HepG2 (cell line): ENCODE measurements around the gene FOSL2. TPM values are rescaled to one million over a fixed set of nuclear protein-coding genes. Genes with fewer than 3 reads are reported as not detected.

Experiments
- ATAC-seq: fragments of 200-7000 bp; cut with Tn5 transposase; 3 replicates; pipeline ENCODE4 v1.9.1; 2020; ENCODE audit warnings: mild to moderate bottlenecking, moderate library complexity
- BruUV-seq: library from RNA; stranded (reverse); fragments of 400-500 nt; replicated peaks from 2 replicates; lab custom pipeline; 2021; lab: Mats Ljungman, UMichigan
- CTCF ChIA-PET: fragments of 300-600 bp; formaldehyde crosslinking; extraction: SDS; loops from one replicate; lab custom pipeline; 2021; ENCODE audit warnings: low total read pairs, inconsistent platforms, low intra/inter-chr PET ratio; lab: Yijun Ruan, JAX
- POLR2A ChIA-PET: fragments of 350-600 bp; sonication (Branson Sonifier 250); formaldehyde crosslinking; loops from one replicate; lab custom pipeline; 2020; ENCODE audit warnings: antibody characterized with exemption, inconsistent platforms; lab: Yijun Ruan, JAX
- DNase-seq: peaks from one replicate; pipeline ENCODE4 v3.0.0-alpha.2; 2015; ENCODE audit warnings: low spot score
- FAIRE-seq: peaks from 3 replicates; lab custom pipeline; 2011; peaks lifted over from hg19 to GRCh38; lab: Jason Lieb, UNC
- H2AFZ ChIP-seq: one replicate; pipeline ENCODE4 v1.6.1; 2011; ENCODE audit warnings: low read length, inconsistent platforms
- H3K27ac ChIP-seq: fragments of 300-600 bp; 3 replicates; pipeline ENCODE4 v1.8.0; 2011; ENCODE audit warnings: mixed run types, mild to moderate bottlenecking, mixed read lengths, low read length, inconsistent platforms; ENCODE audit not compliant: insufficient read depth; ENCODE audit errors: extremely low read length
- H3K27me3 ChIP-seq, 2 experiments: fragments of 200-600 bp in 1 of 2; 2 replicates in 1 of 2; 3 replicates in 1 of 2; pipeline versions ENCODE4 v1.6.0 to v1.8.0; 2011; ENCODE audit warnings: low read length in 2 of 2, mild to moderate bottlenecking in 2 of 2, moderate library complexity in 2 of 2, inconsistent platforms in 1 of 2; ENCODE audit not compliant: insufficient read depth in 2 of 2, control insufficient read depth in 1 of 2
- H3K36me3 ChIP-seq, 2 experiments: fragments of 200-600 bp in 1 of 2; replicated peaks in 1 of 2; 2 replicates in 1 of 2; 3 replicates in 1 of 2; pipeline versions ENCODE4 v1.5.1 to v1.8.0; 2011; ENCODE audit warnings: low read length in 2 of 2, inconsistent platforms in 1 of 2; ENCODE audit not compliant: insufficient read depth in 2 of 2, control insufficient read depth in 1 of 2
- H3K4me1 ChIP-seq: 2 replicates; pipeline ENCODE4 v1.5.1; 2012; ENCODE audit warnings: low read length, inconsistent platforms; ENCODE audit not compliant: insufficient read depth
- H3K4me2 ChIP-seq: 2 replicates; pipeline ENCODE4 v1.6.0; 2011; ENCODE audit warnings: low read depth, low read length, inconsistent platforms
- H3K4me3 ChIP-seq, 3 experiments: fragments of 200-600 bp in 1 of 3; sonication (generic), shearing (Covaris generic) in 1 of 3; replicated peaks in 1 of 3; 2 replicates each; pipeline ENCODE4 v1.5.1; 2011 to 2016; ENCODE audit warnings: low read length in 3 of 3, inconsistent platforms in 2 of 3, low read depth in 2 of 3, mild to moderate bottlenecking in 2 of 3, control low read depth in 1 of 3, mixed read lengths in 1 of 3; ENCODE audit not compliant: insufficient read depth in 1 of 3
- H3K79me2 ChIP-seq: one replicate; pipeline ENCODE4 v1.6.1; 2011; ENCODE audit warnings: low read length, inconsistent platforms; ENCODE audit not compliant: insufficient read depth
- H3K9ac ChIP-seq: 2 replicates; pipeline ENCODE4 v1.6.0; 2011; ENCODE audit warnings: mild to moderate bottlenecking, low read depth, low read length, inconsistent platforms; ENCODE audit not compliant: insufficient read depth
- H3K9me3 ChIP-seq: 2 replicates; pipeline ENCODE4 v1.5.1; 2012; ENCODE audit warnings: mild to moderate bottlenecking, low read length
- H4K20me1 ChIP-seq: 2 replicates; pipeline ENCODE4 v1.6.0; 2011; ENCODE audit warnings: inconsistent platforms, mild to moderate bottlenecking, low read length, moderate library complexity; ENCODE audit not compliant: insufficient read depth
- ATAD3A ChIP-seq: sonication (generic); formaldehyde crosslinking; IDR thresholded peaks from 2 replicates; pipeline ENCODE4 v1.4.0; 2020; ENCODE audit warnings: missing genetic modification reagents
- FOSL1 ChIP-seq: sonication (generic); formaldehyde crosslinking; IDR thresholded peaks from 2 replicates; pipeline ENCODE4 v1.9.0; 2021; ENCODE audit warnings: missing genetic modification reagents, borderline replicate concordance
- GTF2F1 ChIP-seq: fragments of 150-350 bp; IDR thresholded peaks from 2 replicates; pipeline ENCODE4 v1.6.1; 2014; ENCODE audit warnings: low read length
- GZF1 ChIP-seq: sonication (generic); formaldehyde crosslinking; IDR thresholded peaks from 2 replicates; pipeline ENCODE4 v1.5.1; 2020; ENCODE audit warnings: mild to moderate bottlenecking, missing genetic modification reagents
- HDAC6 ChIP-seq: fragments of 200-600 bp; sonication (generic); IDR thresholded peaks from 2 replicates; pipeline ENCODE4 v1.7.0; 2017; ENCODE audit warnings: mild to moderate bottlenecking, antibody characterized with exemption, low read length, low read depth
- KLF12 ChIP-seq: sonication (generic); formaldehyde crosslinking; IDR thresholded peaks from 2 replicates; pipeline ENCODE4 v1.4.0; 2020; ENCODE audit warnings: missing genetic modification reagents, borderline replicate concordance
- MAZ ChIP-seq, 2 experiments: sonication (generic) in 1 of 2; formaldehyde crosslinking in 1 of 2; IDR thresholded peaks; 2 replicates each; pipeline versions ENCODE4 v1.5.0 to v1.6.1; 2012 to 2020; ENCODE audit warnings: low read depth in 2 of 2, mild to moderate bottlenecking in 2 of 2, borderline replicate concordance in 1 of 2, improper control_type of control experiment in 1 of 2, low read length in 1 of 2, missing genetic modification reagents in 1 of 2, moderate library complexity in 1 of 2
- MXD4 ChIP-seq: IDR thresholded peaks from 2 replicates; pipeline ENCODE4 v1.6.1; 2016; ENCODE audit warnings: mild to moderate bottlenecking, missing biosample characterization, missing genetic modification reagents
- MYNN ChIP-seq: sonication (generic); formaldehyde crosslinking; IDR thresholded peaks from 2 replicates; pipeline ENCODE4 v1.4.0; 2020; ENCODE audit warnings: mild to moderate bottlenecking, low read depth, missing genetic modification reagents
- PTBP1 ChIP-seq: fragments of 200-400 bp; formaldehyde crosslinking; IDR thresholded peaks from 2 replicates; pipeline ENCODE4 v1.6.1; 2018; ENCODE audit warnings: low read length, low read depth; ENCODE audit not compliant: poor library complexity, severe bottlenecking
- REL ChIP-seq: sonication (generic); formaldehyde crosslinking; conservative IDR thresholded peaks from 2 replicates; pipeline ENCODE4 v1.8.0; 2022; ENCODE audit warnings: mild to moderate bottlenecking, missing genetic modification reagents, moderate library complexity
- SAP130 ChIP-seq: IDR thresholded peaks from 2 replicates; pipeline ENCODE4 v1.6.1; 2016; ENCODE audit warnings: low read depth
- SMARCC2 ChIP-seq: fragments of 450-650 bp; IDR thresholded peaks from 2 replicates; pipeline ENCODE4 v1.6.1; 2017; ENCODE audit warnings: antibody characterized with exemption, mild to moderate bottlenecking
- STAT5B ChIP-seq: sonication (generic); formaldehyde crosslinking; IDR thresholded peaks from 2 replicates; pipeline ENCODE4 v1.4.0; 2020; ENCODE audit warnings: missing genetic modification reagents
- ZFP36L2 ChIP-seq: sonication (generic); formaldehyde crosslinking; IDR thresholded peaks from 2 replicates; pipeline ENCODE4 v1.4.0; 2020; ENCODE audit warnings: missing genetic modification reagents
- ZNF232 ChIP-seq: sonication (generic); formaldehyde crosslinking; IDR thresholded peaks from 2 replicates; pipeline ENCODE4 v1.4.0; 2020; ENCODE audit warnings: missing genetic modification reagents, borderline replicate concordance
- ZNF367 ChIP-seq: sonication (generic); formaldehyde crosslinking; IDR thresholded peaks from 2 replicates; pipeline ENCODE4 v1.4.0; 2020; ENCODE audit warnings: missing genetic modification reagents, borderline replicate concordance
- ZNF383 ChIP-seq: sonication (generic); formaldehyde crosslinking; IDR thresholded peaks from 2 replicates; pipeline ENCODE4 v1.4.0; 2020; ENCODE audit warnings: missing genetic modification reagents, mild to moderate bottlenecking, borderline replicate concordance
- ZNF557 ChIP-seq: sonication (generic); formaldehyde crosslinking; IDR thresholded peaks from 2 replicates; pipeline ENCODE4 v1.4.0; 2020; ENCODE audit warnings: missing genetic modification reagents
- ZNF607 ChIP-seq: sonication (generic); formaldehyde crosslinking; IDR thresholded peaks from 2 replicates; pipeline ENCODE4 v1.5.1; 2020; ENCODE audit warnings: missing genetic modification reagents, mild to moderate bottlenecking, borderline replicate concordance
- ZNF619 ChIP-seq: sonication (generic); formaldehyde crosslinking; IDR thresholded peaks from 2 replicates; pipeline ENCODE4 v1.4.0; 2020; ENCODE audit warnings: mild to moderate bottlenecking, missing genetic modification reagents
- ZNF776 ChIP-seq: sonication (generic); formaldehyde crosslinking; IDR thresholded peaks from 2 replicates; pipeline ENCODE4 v1.4.0; 2020; ENCODE audit warnings: mild to moderate bottlenecking, missing genetic modification reagents
- WGBS: methylation state at CpG from one replicate; pipeline ENCODE4 v1.1.6; 2017; ENCODE audit warnings: low lambda C conversion rate; 5-methylcytosine and 5-hydroxymethylcytosine counted together
- in situ Hi-C: cut with HindIII; loops from 2 replicates; pipeline ENCODE4 v1.10.0; 2017; ENCODE audit warnings: low pct_unique_long_range_greater_than_20kb; ENCODE audit not compliant: extremely low pct_ligation_motif_present
- intact Hi-C: fragments of 100-400 bp; cut with micrococcal nuclease; formaldehyde crosslinking; loops from one replicate; pipeline ENCODE4 v1.10.0; 2022; ENCODE audit not compliant: unreplicated experiment
- polyA plus RNA-seq, 8 experiments: library from polyadenylated mRNA; depleted of rRNA in 3 of 8; stranded (reverse) in 7 of 8; unstranded in 1 of 8; fragments of >200 nt; fragmentation: Illumina TruSeq in 4 of 8; extraction: Trizol in 4 of 8; gene quantifications; 2 replicates each; pipeline versions ENCODE4 v1.2.1 to v1.2.3, GENCODE V29; 2011 to 2016; ENCODE audit warnings: low read depth in 4 of 8, missing spikeins in 1 of 8, mixed read lengths in 1 of 8; ENCODE audit not compliant: insufficient read depth in 1 of 8
- total RNA-seq, 5 experiments: library from RNA; depleted of rRNA; stranded (reverse); fragments of >200 nt; fragmentation: Illumina TruSeq; extraction: Trizol; gene quantifications; 2 replicates each; pipeline ENCODE4 v1.2.3, GENCODE V29; 2016; ENCODE audit warnings: low read depth in 1 of 5
- TF ChIP-seq, protein P1 (sequence below): sonication (generic); formaldehyde crosslinking; IDR thresholded peaks from 2 replicates; pipeline ENCODE4 v1.4.0; 2020; ENCODE audit warnings: mild to moderate bottlenecking, missing genetic modification reagents, borderline replicate concordance
- TF ChIP-seq, protein P2 (sequence below): sonication (generic); formaldehyde crosslinking; IDR thresholded peaks from 2 replicates; pipeline ENCODE4 v1.5.1; 2020; ENCODE audit warnings: missing genetic modification reagents, mild to moderate bottlenecking, borderline replicate concordance

Gene FOSL2
- total and polyA plus RNA-seq, 2 of the 13 experiments (the other 11 are each of a cell fraction or from before 2014, with no cell fraction given): 3.4 to 18.1 TPM

- TF ChIP-seq ZNF607 (CRISPR knock-in tag) (no peak), SMARCC2 (no peak), MAZ (IDR thresholded peaks at IDR 0.05; ENCODE audit: borderline replicate concordance, low read depth, low read length) (no peak), MAZ (CRISPR knock-in tag; IDR thresholded peaks at IDR 0.05; ENCODE audit: low read depth) (no peak), ATAD3A (no peak), ZNF776 (no peak)
- TF ChIP-seq, protein P1, sequence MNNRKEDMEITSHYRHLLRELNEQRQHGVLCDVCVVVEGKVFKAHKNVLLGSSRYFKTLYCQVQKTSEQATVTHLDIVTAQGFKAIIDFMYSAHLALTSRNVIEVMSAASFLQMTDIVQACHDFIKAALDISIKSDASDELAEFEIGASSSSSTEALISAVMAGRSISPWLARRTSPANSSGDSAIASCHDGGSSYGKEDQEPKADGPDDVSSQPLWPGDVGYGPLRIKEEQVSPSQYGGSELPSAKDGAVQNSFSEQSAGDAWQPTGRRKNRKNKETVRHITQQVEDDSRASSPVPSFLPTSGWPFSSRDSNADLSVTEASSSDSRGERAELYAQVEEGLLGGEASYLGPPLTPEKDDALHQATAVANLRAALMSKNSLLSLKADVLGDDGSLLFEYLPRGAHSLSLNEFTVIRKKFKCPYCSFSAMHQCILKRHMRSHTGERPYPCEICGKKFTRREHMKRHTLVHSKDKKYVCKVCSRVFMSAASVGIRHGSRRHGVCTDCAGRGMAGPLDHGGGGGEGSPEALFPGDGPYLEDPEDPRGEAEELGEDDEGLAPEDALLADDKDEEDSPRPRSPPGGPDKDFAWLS (CRISPR knock-in tag): no peak
Observed at GRCh38 chr2:28350196-28350595, 42.5 kb upstream of the FOSL2 start (continued).

DNA sequence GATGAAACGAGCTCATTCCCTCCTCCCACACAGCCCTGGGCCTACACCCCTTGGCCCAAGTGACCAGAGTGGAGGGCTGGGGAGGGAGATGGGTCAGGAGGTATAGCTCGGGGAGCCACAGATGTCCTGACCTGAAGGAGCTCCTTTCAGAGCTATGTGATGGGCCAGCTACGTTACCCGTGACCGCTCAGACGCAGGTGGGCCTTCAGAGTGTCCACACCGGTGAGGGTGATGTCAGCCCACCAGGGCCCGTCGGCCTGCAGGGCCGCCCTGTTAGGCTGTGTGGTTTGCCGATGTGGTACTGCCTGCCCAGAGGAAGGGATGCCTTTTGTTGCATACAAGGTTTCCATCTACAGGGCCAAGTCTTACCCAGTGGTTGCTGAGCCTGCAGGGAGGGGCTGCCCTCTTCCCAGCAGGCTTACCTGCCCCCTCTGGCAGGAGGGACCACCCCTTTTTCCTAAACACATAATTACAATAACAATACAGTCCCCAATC is 41.8 kb upstream of the FOSL2 start:
- no peak for FAIRE-seq
- no peak for TF ChIP-seq MYNN
- no peak for TF ChIP-seq MXD4
- no peak for TF ChIP-seq REL (CRISPR knock-in tag)
- TF ChIP-seq ZNF619 (CRISPR knock-in tag): no peak
- no peak for TF ChIP-seq ZFP36L2 (CRISPR knock-in tag)
- TF ChIP-seq ZNF367 (CRISPR knock-in tag): no peak
- no peak for TF ChIP-seq GTF2F1
- TF ChIP-seq, protein P2, sequence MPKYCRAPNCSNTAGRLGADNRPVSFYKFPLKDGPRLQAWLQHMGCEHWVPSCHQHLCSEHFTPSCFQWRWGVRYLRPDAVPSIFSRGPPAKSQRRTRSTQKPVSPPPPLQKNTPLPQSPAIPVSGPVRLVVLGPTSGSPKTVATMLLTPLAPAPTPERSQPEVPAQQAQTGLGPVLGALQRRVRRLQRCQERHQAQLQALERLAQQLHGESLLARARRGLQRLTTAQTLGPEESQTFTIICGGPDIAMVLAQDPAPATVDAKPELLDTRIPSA (CRISPR knock-in tag): no peak
- no peak for TF ChIP-seq GZF1 (CRISPR knock-in tag)
- no peak for TF ChIP-seq FOSL1 (CRISPR knock-in tag)
- TF ChIP-seq PTBP1: no peak
- TF ChIP-seq ZNF557 (CRISPR knock-in tag): no peak
- no peak for TF ChIP-seq STAT5B (CRISPR knock-in tag)
- no peak for TF ChIP-seq ZNF383 (CRISPR knock-in tag)
- TF ChIP-seq SAP130 (CRISPR knock-in tag): no peak
- TF ChIP-seq KLF12 (CRISPR knock-in tag): no peak
- TF ChIP-seq HDAC6: no peak
- TF ChIP-seq ZNF232 (CRISPR knock-in tag): no peak

More for the DNA sequence above, 41.8 kb upstream of the FOSL2 start:
- H3K9me3 ChIP-seq: no peaks in the 10 kb centered on the region
- no peak overlapping the region for H3K4me3 ChIP-seq
- H3K36me3 ChIP-seq: no peaks in the 10 kb centered on the region
- no peak overlapping the region for H3K4me2 ChIP-seq
- ChIA-PET CTCF (no interaction called here), POLR2A (no interaction called here)
- intact Hi-C loops: no loop called here
- H3K27me3 ChIP-seq: peaks cover 8 to 35% of the 10 kb centered on the region in 2 experiments
- H3K9ac ChIP-seq: no peak overlapping the region
- DNase-seq: no peak
- H2AFZ ChIP-seq: no peak overlapping the region
- WGBS: 27% methylated on average over 3 of the region's 11 CpGs
- H4K20me1 ChIP-seq: no peaks in the 10 kb centered on the region
- no TSS peak for BruUV-seq
- peaks cover 8% of the 10 kb centered on the region for H3K4me1 ChIP-seq
- in situ Hi-C loops: no loop called here
- H3K79me2 ChIP-seq: no peaks in the 10 kb centered on the region
- H3K27ac ChIP-seq: no peak overlapping the region
- no peak for ATAC-seq
